ENCODE measurements around the gene DHX32.
"Not testable (repeated sequence)": the region's sequence is repeated elsewhere in the genome, so short reads cannot be mapped to it uniquely, and the experiment has no call there.

DNA sequence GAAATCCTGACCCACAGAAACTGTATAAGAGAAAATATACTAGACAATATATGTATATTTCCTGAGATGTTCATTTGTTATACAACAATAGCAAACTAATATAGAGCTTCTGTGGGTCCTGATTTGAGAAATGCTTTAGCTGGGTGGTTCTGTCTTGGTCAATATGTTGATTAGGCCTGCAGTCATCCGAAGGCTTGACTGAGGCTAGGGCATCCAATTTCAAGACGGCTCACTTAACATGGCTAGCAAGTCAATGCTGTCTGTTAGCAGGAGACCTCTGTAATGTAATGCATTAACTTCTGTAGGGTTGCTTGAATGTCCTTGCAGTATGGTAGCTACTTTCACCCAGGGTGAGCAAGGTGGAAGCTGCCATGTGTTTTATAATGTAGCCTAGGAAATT, 27.7 kb upstream of the DHX32 start:
- not testable (repeated sequence) for TF ChIP-seq TCF7 (CRISPR knock-in tag; IDR thresholded peaks at IDR 0.05; ENCODE audit: low read depth); SP1 (CRISPR knock-in tag; conservative IDR thresholded peaks at IDR 0.05); CREB1 (CRISPR knock-in tag; IDR thresholded peaks at IDR 0.05); RELA (CRISPR knock-in tag; IDR thresholded peaks at IDR 0.05; ENCODE audit: borderline replicate concordance); TEAD4 (CRISPR knock-in tag; IDR thresholded peaks at IDR 0.05); NR3C1 (CRISPR knock-in tag; conservative IDR thresholded peaks at IDR 0.05; ENCODE audit: low read depth)
- TF ChIP-seq, protein P1, sequence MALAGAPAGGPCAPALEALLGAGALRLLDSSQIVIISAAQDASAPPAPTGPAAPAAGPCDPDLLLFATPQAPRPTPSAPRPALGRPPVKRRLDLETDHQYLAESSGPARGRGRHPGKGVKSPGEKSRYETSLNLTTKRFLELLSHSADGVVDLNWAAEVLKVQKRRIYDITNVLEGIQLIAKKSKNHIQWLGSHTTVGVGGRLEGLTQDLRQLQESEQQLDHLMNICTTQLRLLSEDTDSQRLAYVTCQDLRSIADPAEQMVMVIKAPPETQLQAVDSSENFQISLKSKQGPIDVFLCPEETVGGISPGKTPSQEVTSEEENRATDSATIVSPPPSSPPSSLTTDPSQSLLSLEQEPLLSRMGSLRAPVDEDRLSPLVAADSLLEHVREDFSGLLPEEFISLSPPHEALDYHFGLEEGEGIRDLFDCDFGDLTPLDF (CRISPR knock-in tag; IDR thresholded peaks at IDR 0.05) = not testable (repeated sequence)
- TF ChIP-seq, protein P2, sequence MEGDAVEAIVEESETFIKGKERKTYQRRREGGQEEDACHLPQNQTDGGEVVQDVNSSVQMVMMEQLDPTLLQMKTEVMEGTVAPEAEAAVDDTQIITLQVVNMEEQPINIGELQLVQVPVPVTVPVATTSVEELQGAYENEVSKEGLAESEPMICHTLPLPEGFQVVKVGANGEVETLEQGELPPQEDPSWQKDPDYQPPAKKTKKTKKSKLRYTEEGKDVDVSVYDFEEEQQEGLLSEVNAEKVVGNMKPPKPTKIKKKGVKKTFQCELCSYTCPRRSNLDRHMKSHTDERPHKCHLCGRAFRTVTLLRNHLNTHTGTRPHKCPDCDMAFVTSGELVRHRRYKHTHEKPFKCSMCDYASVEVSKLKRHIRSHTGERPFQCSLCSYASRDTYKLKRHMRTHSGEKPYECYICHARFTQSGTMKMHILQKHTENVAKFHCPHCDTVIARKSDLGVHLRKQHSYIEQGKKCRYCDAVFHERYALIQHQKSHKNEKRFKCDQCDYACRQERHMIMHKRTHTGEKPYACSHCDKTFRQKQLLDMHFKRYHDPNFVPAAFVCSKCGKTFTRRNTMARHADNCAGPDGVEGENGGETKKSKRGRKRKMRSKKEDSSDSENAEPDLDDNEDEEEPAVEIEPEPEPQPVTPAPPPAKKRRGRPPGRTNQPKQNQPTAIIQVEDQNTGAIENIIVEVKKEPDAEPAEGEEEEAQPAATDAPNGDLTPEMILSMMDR (IDR thresholded peaks at IDR 0.05) = not testable (repeated sequence)
- TF ChIP-seq, protein P3, sequence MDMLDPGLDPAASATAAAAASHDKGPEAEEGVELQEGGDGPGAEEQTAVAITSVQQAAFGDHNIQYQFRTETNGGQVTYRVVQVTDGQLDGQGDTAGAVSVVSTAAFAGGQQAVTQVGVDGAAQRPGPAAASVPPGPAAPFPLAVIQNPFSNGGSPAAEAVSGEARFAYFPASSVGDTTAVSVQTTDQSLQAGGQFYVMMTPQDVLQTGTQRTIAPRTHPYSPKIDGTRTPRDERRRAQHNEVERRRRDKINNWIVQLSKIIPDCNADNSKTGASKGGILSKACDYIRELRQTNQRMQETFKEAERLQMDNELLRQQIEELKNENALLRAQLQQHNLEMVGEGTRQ (CRISPR knock-in tag; IDR thresholded peaks at IDR 0.05) = not testable (repeated sequence)
- TF ChIP-seq, protein P4, sequence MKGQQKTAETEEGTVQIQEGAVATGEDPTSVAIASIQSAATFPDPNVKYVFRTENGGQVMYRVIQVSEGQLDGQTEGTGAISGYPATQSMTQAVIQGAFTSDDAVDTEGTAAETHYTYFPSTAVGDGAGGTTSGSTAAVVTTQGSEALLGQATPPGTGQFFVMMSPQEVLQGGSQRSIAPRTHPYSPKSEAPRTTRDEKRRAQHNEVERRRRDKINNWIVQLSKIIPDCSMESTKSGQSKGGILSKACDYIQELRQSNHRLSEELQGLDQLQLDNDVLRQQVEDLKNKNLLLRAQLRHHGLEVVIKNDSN (CRISPR knock-in tag; IDR thresholded peaks at IDR 0.05) = not testable (repeated sequence)
- TF ChIP-seq, protein P5, sequence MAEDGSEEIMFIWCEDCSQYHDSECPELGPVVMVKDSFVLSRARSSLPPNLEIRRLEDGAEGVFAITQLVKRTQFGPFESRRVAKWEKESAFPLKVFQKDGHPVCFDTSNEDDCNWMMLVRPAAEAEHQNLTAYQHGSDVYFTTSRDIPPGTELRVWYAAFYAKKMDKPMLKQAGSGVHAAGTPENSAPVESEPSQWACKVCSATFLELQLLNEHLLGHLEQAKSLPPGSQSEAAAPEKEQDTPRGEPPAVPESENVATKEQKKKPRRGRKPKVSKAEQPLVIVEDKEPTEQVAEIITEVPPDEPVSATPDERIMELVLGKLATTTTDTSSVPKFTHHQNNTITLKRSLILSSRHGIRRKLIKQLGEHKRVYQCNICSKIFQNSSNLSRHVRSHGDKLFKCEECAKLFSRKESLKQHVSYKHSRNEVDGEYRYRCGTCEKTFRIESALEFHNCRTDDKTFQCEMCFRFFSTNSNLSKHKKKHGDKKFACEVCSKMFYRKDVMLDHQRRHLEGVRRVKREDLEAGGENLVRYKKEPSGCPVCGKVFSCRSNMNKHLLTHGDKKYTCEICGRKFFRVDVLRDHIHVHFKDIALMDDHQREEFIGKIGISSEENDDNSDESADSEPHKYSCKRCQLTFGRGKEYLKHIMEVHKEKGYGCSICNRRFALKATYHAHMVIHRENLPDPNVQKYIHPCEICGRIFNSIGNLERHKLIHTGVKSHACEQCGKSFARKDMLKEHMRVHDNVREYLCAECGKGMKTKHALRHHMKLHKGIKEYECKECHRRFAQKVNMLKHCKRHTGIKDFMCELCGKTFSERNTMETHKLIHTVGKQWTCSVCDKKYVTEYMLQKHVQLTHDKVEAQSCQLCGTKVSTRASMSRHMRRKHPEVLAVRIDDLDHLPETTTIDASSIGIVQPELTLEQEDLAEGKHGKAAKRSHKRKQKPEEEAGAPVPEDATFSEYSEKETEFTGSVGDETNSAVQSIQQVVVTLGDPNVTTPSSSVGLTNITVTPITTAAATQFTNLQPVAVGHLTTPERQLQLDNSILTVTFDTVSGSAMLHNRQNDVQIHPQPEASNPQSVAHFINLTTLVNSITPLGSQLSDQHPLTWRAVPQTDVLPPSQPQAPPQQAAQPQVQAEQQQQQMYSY (CRISPR knock-in tag; IDR thresholded peaks at IDR 0.05) = not testable (repeated sequence)
- TF ChIP-seq, protein P6, sequence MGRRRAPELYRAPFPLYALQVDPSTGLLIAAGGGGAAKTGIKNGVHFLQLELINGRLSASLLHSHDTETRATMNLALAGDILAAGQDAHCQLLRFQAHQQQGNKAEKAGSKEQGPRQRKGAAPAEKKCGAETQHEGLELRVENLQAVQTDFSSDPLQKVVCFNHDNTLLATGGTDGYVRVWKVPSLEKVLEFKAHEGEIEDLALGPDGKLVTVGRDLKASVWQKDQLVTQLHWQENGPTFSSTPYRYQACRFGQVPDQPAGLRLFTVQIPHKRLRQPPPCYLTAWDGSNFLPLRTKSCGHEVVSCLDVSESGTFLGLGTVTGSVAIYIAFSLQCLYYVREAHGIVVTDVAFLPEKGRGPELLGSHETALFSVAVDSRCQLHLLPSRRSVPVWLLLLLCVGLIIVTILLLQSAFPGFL (CRISPR knock-in tag; IDR thresholded peaks at IDR 0.05; ENCODE audit: borderline replicate concordance) = not testable (repeated sequence)
- TF ChIP-seq, protein P7, sequence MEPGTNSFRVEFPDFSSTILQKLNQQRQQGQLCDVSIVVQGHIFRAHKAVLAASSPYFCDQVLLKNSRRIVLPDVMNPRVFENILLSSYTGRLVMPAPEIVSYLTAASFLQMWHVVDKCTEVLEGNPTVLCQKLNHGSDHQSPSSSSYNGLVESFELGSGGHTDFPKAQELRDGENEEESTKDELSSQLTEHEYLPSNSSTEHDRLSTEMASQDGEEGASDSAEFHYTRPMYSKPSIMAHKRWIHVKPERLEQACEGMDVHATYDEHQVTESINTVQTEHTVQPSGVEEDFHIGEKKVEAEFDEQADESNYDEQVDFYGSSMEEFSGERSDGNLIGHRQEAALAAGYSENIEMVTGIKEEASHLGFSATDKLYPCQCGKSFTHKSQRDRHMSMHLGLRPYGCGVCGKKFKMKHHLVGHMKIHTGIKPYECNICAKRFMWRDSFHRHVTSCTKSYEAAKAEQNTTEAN (CRISPR knock-in tag; IDR thresholded peaks at IDR 0.05) = not testable (repeated sequence)
